GM12873 (cell line): Measurements from ENCODE around the gene MS4A8.

Experiments
- TF ChIP-seq, protein P1 (sequence below): IDR thresholded peaks from 2 replicates; pipeline ENCODE4 v1.5.1; 2012; ENCODE audit warnings: low read depth, mild to moderate bottlenecking, moderate library complexity, low read length, control low read depth; ENCODE audit not compliant: insufficient read depth; ENCODE audit errors: missing control alignments

MS4A8 gene

DNA sequence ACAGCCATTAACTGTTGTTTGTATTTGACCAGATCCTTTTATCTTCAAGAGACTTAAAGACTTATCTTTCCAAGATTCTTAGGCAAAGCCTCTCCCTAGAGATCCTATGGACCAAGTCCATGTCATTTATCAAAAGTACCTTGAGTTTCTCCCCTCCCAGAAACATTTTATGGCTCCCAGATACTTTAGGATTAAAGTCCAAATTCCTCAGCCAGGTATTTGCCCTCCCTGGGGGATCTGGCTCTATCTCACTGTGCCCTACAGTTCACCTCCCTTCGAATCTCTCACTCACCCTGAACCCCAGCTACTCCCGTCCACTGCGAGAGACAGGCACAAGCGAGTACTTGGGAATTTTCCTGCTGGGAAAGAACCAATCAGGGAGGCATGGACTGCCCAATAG lies 11.9 kb downstream of the MS4A8 start:
- TF ChIP-seq, protein P1, sequence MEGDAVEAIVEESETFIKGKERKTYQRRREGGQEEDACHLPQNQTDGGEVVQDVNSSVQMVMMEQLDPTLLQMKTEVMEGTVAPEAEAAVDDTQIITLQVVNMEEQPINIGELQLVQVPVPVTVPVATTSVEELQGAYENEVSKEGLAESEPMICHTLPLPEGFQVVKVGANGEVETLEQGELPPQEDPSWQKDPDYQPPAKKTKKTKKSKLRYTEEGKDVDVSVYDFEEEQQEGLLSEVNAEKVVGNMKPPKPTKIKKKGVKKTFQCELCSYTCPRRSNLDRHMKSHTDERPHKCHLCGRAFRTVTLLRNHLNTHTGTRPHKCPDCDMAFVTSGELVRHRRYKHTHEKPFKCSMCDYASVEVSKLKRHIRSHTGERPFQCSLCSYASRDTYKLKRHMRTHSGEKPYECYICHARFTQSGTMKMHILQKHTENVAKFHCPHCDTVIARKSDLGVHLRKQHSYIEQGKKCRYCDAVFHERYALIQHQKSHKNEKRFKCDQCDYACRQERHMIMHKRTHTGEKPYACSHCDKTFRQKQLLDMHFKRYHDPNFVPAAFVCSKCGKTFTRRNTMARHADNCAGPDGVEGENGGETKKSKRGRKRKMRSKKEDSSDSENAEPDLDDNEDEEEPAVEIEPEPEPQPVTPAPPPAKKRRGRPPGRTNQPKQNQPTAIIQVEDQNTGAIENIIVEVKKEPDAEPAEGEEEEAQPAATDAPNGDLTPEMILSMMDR, result no peak

DNA sequence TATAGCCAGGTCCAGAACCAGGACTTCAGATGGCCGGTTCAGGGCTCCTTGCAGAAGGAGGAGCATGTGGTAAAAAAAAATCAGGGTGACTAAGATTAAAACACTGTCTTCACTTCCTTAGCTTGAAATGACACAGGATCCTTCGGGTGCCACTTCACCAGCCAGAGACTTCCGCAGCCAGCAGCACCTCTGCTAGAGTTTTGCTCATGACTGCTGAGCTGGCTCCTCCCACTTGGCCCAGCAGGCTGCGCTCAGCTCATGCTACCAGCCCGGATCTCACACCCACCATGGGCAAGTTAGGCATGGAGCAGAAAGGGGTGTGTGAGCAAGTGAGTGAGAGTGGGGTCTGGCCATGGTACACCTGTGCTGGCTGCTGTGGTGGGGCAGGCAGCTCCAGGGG lies 18.5 kb downstream of the MS4A8 start:
- TF ChIP-seq, protein P1, result no peak

DNA sequence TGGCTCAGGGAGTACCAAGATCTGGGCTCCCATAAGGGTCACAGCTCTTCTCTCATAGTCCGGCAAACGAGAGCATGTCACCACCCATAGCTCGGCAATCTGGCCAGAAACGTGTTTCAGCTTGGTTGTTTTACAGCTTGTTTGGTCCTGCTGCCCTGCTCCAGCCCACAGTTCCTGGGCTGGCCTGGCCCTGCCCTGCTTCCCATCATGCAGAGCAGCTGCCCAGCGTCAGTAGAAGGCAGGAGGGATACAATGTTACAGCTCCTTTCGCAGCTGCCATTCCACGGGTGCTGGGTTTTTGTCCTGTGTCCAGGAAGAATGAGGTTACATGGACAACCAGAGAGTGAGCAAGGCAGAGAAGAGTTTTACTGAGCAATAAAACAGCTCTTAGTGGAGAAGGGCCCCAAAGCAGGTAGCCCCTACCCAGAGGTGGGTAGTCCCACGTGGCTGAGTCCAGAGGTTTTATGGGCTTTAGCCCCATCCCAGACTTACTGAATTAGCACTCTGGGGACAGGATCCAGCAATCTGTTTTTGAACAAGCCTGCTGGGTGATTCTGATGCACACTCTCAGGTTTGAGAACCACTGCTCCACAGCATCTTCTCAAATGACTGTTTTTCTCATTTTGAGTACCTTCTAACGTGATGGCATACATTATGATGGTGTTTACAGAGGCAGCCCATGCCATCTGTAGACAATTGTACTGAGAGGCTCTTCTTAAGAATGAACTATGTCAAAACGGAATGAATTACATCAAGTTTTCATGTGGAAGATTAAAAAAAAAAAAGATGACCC lies 19.3 kb downstream of the MS4A8 start:
- TF ChIP-seq, protein P1, result no peak

DNA sequence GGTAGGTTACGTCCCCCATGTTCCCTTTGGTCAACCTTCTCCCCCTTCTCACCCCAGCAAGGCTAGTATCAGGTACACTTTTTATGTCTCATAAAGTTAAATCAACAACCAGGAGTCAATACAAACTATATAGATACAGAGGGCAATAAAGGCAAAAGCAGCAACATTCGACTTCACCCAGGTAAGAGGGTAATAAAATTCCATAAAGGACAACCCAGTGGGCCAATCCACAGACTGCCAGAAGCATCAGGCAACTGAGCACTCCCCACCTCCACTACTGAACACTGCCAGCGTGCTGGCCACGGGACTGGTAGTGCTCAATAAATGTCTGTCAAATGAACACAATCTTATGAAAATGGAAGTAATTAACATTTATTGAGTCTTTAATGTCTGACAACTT lies 20.0 kb downstream of the MS4A8 start:
- TF ChIP-seq, protein P1, result no peak

DNA sequence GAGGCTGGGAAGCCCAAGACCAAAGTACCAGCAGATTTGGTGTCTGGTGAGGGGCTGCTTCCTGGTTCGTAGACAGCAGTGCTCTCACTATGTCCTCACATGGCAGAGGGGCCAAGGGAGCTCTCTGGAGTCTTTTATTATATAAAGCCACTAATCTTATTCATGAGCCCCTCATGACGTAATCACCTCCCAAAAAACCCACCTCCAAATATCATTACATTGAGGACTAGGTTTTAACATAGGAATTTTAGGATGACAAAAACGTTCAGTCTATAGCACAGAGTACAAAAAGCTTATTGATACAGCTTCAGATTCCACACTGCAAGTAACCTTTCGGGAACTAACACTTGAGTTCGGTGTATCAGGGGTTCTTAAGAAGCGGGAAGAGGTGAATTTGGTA lies 21.0 kb downstream of the MS4A8 start:
- TF ChIP-seq, protein P1, result no peak

DNA sequence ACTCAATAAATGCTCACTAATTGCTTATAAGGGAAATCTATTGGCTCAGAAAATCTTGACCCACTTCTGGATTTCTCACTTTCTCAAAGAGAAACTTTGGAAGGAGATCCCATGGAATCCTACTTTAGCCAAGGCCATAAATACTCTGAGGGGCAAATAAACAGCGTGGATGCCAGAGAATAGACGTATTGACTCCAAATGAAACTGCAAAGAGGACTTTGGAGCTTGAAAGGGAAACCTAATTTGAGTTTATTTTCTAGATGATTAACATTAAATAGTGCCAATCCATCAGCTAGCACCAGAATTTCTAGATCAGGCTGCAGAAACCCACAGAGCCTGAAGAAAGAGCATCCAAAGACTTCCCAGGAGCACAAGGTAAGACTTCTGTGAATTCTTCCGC lies 25.0 kb downstream of the MS4A8 start, which contains the start of gene MS4A18:
Gene MS4A18, plus strand, starts transcription at position 301 of the 400 bp plus-strand sequence.
- TF ChIP-seq, protein P1, result no peak

DNA sequence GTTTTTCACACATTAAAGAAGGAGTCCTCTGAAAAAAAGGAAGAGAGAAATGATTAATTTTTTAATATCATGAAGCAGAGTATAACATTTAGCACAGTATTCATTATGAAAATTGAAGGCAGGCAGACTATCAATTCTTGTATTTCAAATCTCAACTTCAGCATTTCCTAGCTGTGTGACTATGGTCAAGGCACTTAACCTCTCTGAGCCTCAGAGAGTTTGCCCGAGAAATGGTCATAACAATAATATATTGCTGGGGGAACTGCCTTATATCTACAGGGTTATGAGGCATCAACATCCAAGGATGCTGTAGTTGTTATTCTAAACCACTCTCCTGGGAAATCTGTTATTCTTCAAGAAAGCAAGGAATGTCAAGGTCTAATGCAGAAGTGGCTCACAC lies 26.2 kb downstream of the MS4A8 start:
- TF ChIP-seq, protein P1, result no peak
